ENCODE results near the gene GRHL1. TPM values are rescaled to one million over a fixed set of nuclear protein-coding genes. Genes with fewer than 3 reads are reported as not detected.

Gene GRHL1
- total and polyA plus RNA-seq, 9 of the 15 experiments (the other 6 are each of a cell fraction or from before 2014, with no cell fraction given), result 1.7 to 6.1 (median 4.7) TPM

DNA sequence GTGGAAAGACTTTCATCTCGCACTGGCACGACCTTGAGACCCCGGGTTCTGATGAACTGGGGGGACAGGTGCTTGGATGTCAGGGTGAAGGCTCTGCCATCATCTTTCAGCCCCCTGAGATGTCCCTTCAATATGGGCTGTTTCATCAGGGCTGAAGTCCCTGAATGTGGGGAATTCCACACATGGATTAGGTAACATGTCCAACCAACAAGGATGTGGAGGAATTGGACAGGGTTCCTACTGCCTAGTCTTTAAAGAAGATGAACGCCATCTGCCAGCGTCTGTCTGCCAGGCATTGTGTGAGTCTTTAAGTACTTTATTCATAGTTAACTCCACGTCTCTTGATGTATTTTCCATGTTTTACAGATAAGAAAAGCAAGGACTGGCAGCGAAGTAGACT, 5.9 kb upstream of the GRHL1 start:
- no peak for FAIRE-seq
- Histone ChIP-seq H3K4me2 (ENCODE audit: insufficient read depth, low read length) (no peak overlapping the region), H3K36me3 (ENCODE audit: control insufficient read depth, insufficient read depth, low read length) (no peaks in the 10 kb centered on the region), H3K9me1 (ENCODE audit: control insufficient read depth, insufficient read depth, low read length) (peaks cover 3% of the 10 kb centered on the region), H3K9ac (ENCODE audit: insufficient read depth in 1 of 2, low read depth in 2 of 2, low read length in 2 of 2) (no peak overlapping the region), H4K20me1 (replicated peaks; ENCODE audit: control insufficient read depth, insufficient read depth, low read length) (no peaks in the 10 kb centered on the region), H3K79me2 (ENCODE audit: control insufficient read depth, insufficient read depth, low read length) (no peaks in the 10 kb centered on the region), H3K4me3 (no peak overlapping the region), H3K27ac (ENCODE audit: extremely low read depth, low read depth, low read length) (no peak overlapping the region), H3K9me3 (replicated peaks; ENCODE audit: control insufficient read depth, insufficient read depth, low read depth, low read length) (no peaks in the 10 kb centered on the region), H3K4me1 (replicated peaks in 1 of 2; ENCODE audit: control insufficient read depth in 2 of 2, insufficient read depth in 2 of 2, low read length in 2 of 2) (peaks cover 9 to 18% of the 10 kb centered on the region in 2 experiments; a peak in 3 of 5 replicates), H2AFZ (ENCODE audit: low read depth, low read length) (no peak overlapping the region), H3K27me3 (ENCODE audit: control insufficient read depth in 2 of 2, insufficient read depth in 2 of 2, low read length in 2 of 2) (peaks cover 6 to 10% of the 10 kb centered on the region in 2 experiments; a peak in 1 of 5 replicates)
- in situ Hi-C loops (cut with MboI) (no loop called here), intact Hi-C loops (cut with micrococcal nuclease) (no loop called here)
- TF ChIP-seq FOXJ2 (tag; IDR thresholded peaks at IDR 0.05) (no peak), ZNF830 (CRISPR knock-in tag; IDR thresholded peaks at IDR 0.05) (no peak), ZNF586 (CRISPR knock-in tag; conservative IDR thresholded peaks at IDR 0.05) (no peak), SMARCA5 (IDR thresholded peaks at IDR 0.05) (no peak), CEBPB (tag; IDR thresholded peaks at IDR 0.05) (no peak), NUFIP1 (IDR thresholded peaks at IDR 0.05; ENCODE audit: partially characterized antibody) (no peak), ZNF77 (CRISPR knock-in tag; IDR thresholded peaks at IDR 0.05) (no peak), MTA2 (IDR thresholded peaks at IDR 0.05; ENCODE audit: low read depth) (no peak), PRPF4 (IDR thresholded peaks at IDR 0.05; ENCODE audit: insufficient read depth, low read depth, low read length, poor library complexity, severe bottlenecking) (no peak), FOXP1 (CRISPR knock-in tag; IDR thresholded peaks at IDR 0.05) (no peak), ETV6 (IDR thresholded peaks at IDR 0.05; ENCODE audit: borderline replicate concordance in 1 of 2, low read depth in 2 of 2, low read length in 1 of 2) (no peak), ETV6 (CRISPR knock-in tag; IDR thresholded peaks at IDR 0.05; ENCODE audit: borderline replicate concordance) (no peak), DDX20 (tag; IDR thresholded peaks at IDR 0.05; ENCODE audit: low read depth) (no peak), SIN3A (IDR thresholded peaks at IDR 0.05; ENCODE audit: borderline replicate concordance in 2 of 2, control insufficient read depth in 1 of 2, low read depth in 2 of 2, low read length in 2 of 2) (no peak), PHB (CRISPR knock-in tag; IDR thresholded peaks at IDR 0.05) (no peak), TCF3 (CRISPR knock-in tag; IDR thresholded peaks at IDR 0.05) (no peak)
- TF ChIP-seq, protein P1, sequence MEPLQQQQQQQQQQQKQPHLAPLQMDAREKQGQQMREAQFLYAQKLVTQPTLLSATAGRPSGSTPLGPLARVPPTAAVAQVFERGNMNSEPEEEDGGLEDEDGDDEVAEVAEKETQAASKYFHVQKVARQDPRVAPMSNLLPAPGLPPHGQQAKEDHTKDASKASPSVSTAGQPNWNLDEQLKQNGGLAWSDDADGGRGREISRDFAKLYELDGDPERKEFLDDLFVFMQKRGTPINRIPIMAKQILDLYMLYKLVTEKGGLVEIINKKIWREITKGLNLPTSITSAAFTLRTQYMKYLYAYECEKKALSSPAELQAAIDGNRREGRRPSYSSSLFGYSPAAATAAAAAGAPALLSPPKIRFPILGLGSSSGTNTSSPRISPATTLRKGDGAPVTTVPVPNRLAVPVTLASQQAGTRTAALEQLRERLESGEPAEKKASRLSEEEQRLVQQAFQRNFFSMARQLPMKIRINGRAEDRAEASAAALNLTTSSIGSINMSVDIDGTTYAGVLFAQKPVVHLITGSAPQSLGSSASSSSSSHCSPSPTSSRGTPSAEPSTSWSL (CRISPR knock-in tag; IDR thresholded peaks at IDR 0.05; ENCODE audit: borderline replicate concordance), result no peak
- TF ChIP-seq, protein P2, sequence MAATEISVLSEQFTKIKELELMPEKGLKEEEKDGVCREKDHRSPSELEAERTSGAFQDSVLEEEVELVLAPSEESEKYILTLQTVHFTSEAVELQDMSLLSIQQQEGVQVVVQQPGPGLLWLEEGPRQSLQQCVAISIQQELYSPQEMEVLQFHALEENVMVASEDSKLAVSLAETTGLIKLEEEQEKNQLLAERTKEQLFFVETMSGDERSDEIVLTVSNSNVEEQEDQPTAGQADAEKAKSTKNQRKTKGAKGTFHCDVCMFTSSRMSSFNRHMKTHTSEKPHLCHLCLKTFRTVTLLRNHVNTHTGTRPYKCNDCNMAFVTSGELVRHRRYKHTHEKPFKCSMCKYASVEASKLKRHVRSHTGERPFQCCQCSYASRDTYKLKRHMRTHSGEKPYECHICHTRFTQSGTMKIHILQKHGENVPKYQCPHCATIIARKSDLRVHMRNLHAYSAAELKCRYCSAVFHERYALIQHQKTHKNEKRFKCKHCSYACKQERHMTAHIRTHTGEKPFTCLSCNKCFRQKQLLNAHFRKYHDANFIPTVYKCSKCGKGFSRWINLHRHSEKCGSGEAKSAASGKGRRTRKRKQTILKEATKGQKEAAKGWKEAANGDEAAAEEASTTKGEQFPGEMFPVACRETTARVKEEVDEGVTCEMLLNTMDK (IDR thresholded peaks at IDR 0.05; ENCODE audit: borderline replicate concordance, insufficient read depth, low read depth, low read length, poor library complexity, severe bottlenecking), result no peak
- no peak for ATAC-seq
- no TSS peak for BruUV-seq (replicated peaks)
- DNase-seq (ENCODE audit: extremely low read depth in 1 of 4, low spot score in 3 of 4), result no peak
- ChIA-PET CTCF (ENCODE audit: low intra/inter-chr PET ratio) (no interaction called here), POLR2A (interaction anchor here (0.7 kb wide), 1 partner anchor 502 kb away, joined by 3 read pairs; the partner anchor contains the start of gene ODC1)
- 10% methylated on average over 7 of the region's 7 CpGs for WGBS (ENCODE audit: insufficient coverage, low coverage, missing lambda C conversion rate)

Data from K562 (cell line).